Thyroid gland (tissue), 4 donors: ENCODE measurements around the gene SLC6A6.

Source experiments
- CTCF ChIP-seq, 6 experiments: fragments of 200-600 bp in 3 of 6; fragments of 450-650 bp in 3 of 6; sonication (generic) in 3 of 6; IDR thresholded peaks; one replicate each; pipeline ENCODE4 v1.5.1; 2016 to 2019; ENCODE audit warnings: antibody characterized with exemption in 6 of 6, mild to moderate bottlenecking in 2 of 6, inconsistent platforms in 1 of 6, moderate library complexity in 1 of 6
- POLR2A ChIP-seq, 2 donors: fragments of 450-650 bp; IDR thresholded peaks; one replicate each; pipeline ENCODE4 v1.6.1; 2017; ENCODE audit warnings: antibody characterized with exemption in 2 of 2, mild to moderate bottlenecking in 2 of 2, moderate library complexity in 1 of 2

- TF ChIP-seq CTCF (IDR thresholded peaks at IDR 0.05) (no peak), POLR2A (IDR thresholded peaks at IDR 0.05) (no peak)
These were observed 122.7 kb downstream of the SLC6A6 start for GRCh38 chr3:14524920-14525660.
